WTC11 (cell line): ENCODE results near the gene UNCX. TPM values are rescaled to one million over a fixed set of nuclear protein-coding genes. Genes with fewer than 3 reads are reported as not detected.

ENCODE experiments used
- ATAC-seq: fragments of 200-7000 bp; cut with Tn5 transposase; 2 replicates; pipeline ENCODE4 v1.10.0; 2021; ENCODE audit warnings: mild to moderate bottlenecking, moderate library complexity
- CTCF ChIA-PET: fragments of 300-600 bp; sonication (Branson Sonifier 250); formaldehyde crosslinking; loops from one replicate; lab custom pipeline; 2021; ENCODE audit warnings: antibody characterized with exemption; lab: Charles Lee
- POLR2A ChIA-PET: fragments of 350-600 bp; sonication (Branson Sonifier 250); formaldehyde crosslinking; loops from one replicate; lab custom pipeline; 2021; ENCODE audit warnings: antibody characterized with exemption; lab: Charles Lee
- DNase-seq: peaks from one replicate; pipeline ENCODE4 v3.0.0; 2021; ENCODE audit warnings: low spot score
- H3K27ac Mint-ChIP-seq: 2 replicates; pipeline ENCODE4 v1.8.0; 2021; ENCODE audit warnings: mixed read lengths
- H3K27me3 Mint-ChIP-seq: 2 replicates; pipeline ENCODE4 v1.8.0; 2021; ENCODE audit warnings: low read depth, mild to moderate bottlenecking, moderate library complexity, mixed read lengths
- H3K36me3 Mint-ChIP-seq: 2 replicates; pipeline ENCODE4 v1.8.0; 2021; ENCODE audit warnings: mixed read lengths
- H3K4me1 Mint-ChIP-seq: 2 replicates; pipeline ENCODE4 v1.8.0; 2022; ENCODE audit warnings: mixed read lengths
- H3K4me3 Mint-ChIP-seq: 2 replicates; pipeline ENCODE4 v1.8.0; 2021; ENCODE audit warnings: mild to moderate bottlenecking, moderate library complexity, mixed read lengths
- H3K9me3 Mint-ChIP-seq: 2 replicates; pipeline ENCODE4 v1.8.0; 2021; ENCODE audit warnings: mixed read lengths
- ARID4B ChIP-seq: sonication (generic); formaldehyde crosslinking; IDR thresholded peaks from 2 replicates; pipeline ENCODE4 v1.8.0; 2023; ENCODE audit warnings: missing genetic modification reagents, mild to moderate bottlenecking, borderline replicate concordance
- ATF2 ChIP-seq: sonication (generic); formaldehyde crosslinking; IDR thresholded peaks from 2 replicates; pipeline ENCODE4 v1.8.1; 2022; ENCODE audit warnings: low read depth, missing genetic modification reagents, borderline replicate concordance
- ERG ChIP-seq: fragments of 250-450 bp; sonication (Bioruptor Pico); IDR thresholded peaks from 2 replicates; pipeline ENCODE4 v1.8.0; 2021; ENCODE audit warnings: mild to moderate bottlenecking
- FOXP1 ChIP-seq: sonication (generic); formaldehyde crosslinking; IDR thresholded peaks from 2 replicates; pipeline ENCODE4 v1.8.0; 2022; ENCODE audit warnings: missing genetic modification reagents, mild to moderate bottlenecking, moderate library complexity, borderline replicate concordance
- JUN ChIP-seq: sonication (generic); formaldehyde crosslinking; IDR thresholded peaks from 2 replicates; pipeline ENCODE4 v1.8.0; 2023; ENCODE audit warnings: mild to moderate bottlenecking, missing genetic modification reagents
- KAT7 ChIP-seq: sonication (generic); formaldehyde crosslinking; IDR thresholded peaks from 2 replicates; pipeline ENCODE4 v1.8.1; 2023; ENCODE audit warnings: missing genetic modification reagents, mild to moderate bottlenecking, borderline replicate concordance
- NFATC4 ChIP-seq: fragments of 250-450 bp; sonication (Bioruptor Pico); IDR thresholded peaks from 2 replicates; pipeline ENCODE4 v1.9.0; 2021; ENCODE audit warnings: mild to moderate bottlenecking
- SOX15 ChIP-seq: fragments of 250-450 bp; sonication (Bioruptor Pico); IDR thresholded peaks from 2 replicates; pipeline ENCODE4 v1.9.0; 2021; ENCODE audit warnings: mild to moderate bottlenecking
- USF1 ChIP-seq: sonication (generic); formaldehyde crosslinking; IDR thresholded peaks from 2 replicates; pipeline ENCODE4 v1.8.0; 2022; ENCODE audit warnings: mild to moderate bottlenecking, missing genetic modification reagents
- ZBTB21 ChIP-seq: sonication (generic); formaldehyde crosslinking; IDR thresholded peaks from 2 replicates; pipeline ENCODE4 v1.8.1; 2023; ENCODE audit warnings: mild to moderate bottlenecking, missing genetic modification reagents, borderline replicate concordance
- ZNF219 ChIP-seq: sonication (generic); formaldehyde crosslinking; IDR thresholded peaks from 2 replicates; pipeline ENCODE4 v1.8.0; 2023; ENCODE audit warnings: missing genetic modification reagents, mild to moderate bottlenecking, borderline replicate concordance
- ZNF232 ChIP-seq: sonication (generic); formaldehyde crosslinking; IDR thresholded peaks from 2 replicates; pipeline ENCODE4 v1.8.0; 2022; ENCODE audit warnings: mild to moderate bottlenecking, missing genetic modification reagents
- ZNF281 ChIP-seq: sonication (generic); formaldehyde crosslinking; IDR thresholded peaks from 2 replicates; pipeline ENCODE4 v1.8.0; 2023; ENCODE audit warnings: mild to moderate bottlenecking, missing genetic modification reagents
- total RNA-seq: library from RNA; stranded (reverse); gene quantifications from 3 replicates; pipeline ENCODE4 v1.2.3, GENCODE V29; 2021

UNCX gene
- total RNA-seq, 1 experiment from 2014 or later: not detected

GRCh38 chr7:1234881-1235500 lies 2.3 kb downstream of the UNCX start:
- ATAC-seq: peak; percentile 14
- CTCF ChIA-PET: interaction anchor here (0.7 to 1.6 kb wide), 7 partner anchors 8 to 197 kb away, joined by 3 to 6 read pairs (median 3); no protein-coding TSS in a partner anchor
- no peaks in the 10 kb centered on the region for H3K9me3 Mint-ChIP-seq

More at GRCh38 chr7:1234881-1235500, 2.3 kb downstream of the UNCX start:
- Mint-ChIP-seq H3K27me3 (peaks cover 86% of the 10 kb centered on the region), H3K4me1 (peaks cover 47% of the 10 kb centered on the region), H3K27ac (no peak overlapping the region), H3K36me3 (no peaks in the 10 kb centered on the region), H3K4me3 (peak overlapping the region; percentile 17)
- TF ChIP-seq ZNF232 (CRISPR knock-in tag) (no peak), ZNF281 (CRISPR knock-in tag) (no peak), ZNF219 (no peak), SOX15 (CRISPR knock-in tag) (no peak), JUN (no peak), ZBTB21 (CRISPR knock-in tag) (no peak), ATF2 (CRISPR knock-in tag) (no peak), USF1 (CRISPR knock-in tag) (no peak), ARID4B (CRISPR knock-in tag) (0 out of 2 replicates have a peak, but pooled peaks have one; percentile 25), FOXP1 (CRISPR knock-in tag) (0 out of 2 replicates have a peak, but pooled peaks have one; percentile 20), KAT7 (CRISPR knock-in tag) (no peak), NFATC4 (CRISPR knock-in tag) (no peak), ERG (CRISPR knock-in tag) (no peak)
- POLR2A ChIA-PET: no interaction called here
- DNase-seq: peak; percentile 59
